IMR-90 (cell line): ENCODE measurements around the gene TESK2. TPM values are rescaled to one million over a fixed set of nuclear protein-coding genes. Genes with fewer than 3 reads are reported as not detected.

ENCODE experiments used
- ATAC-seq: fragments of 200-7000 bp; cut with Tn5 transposase; 2 replicates; pipeline ENCODE4 v1.9.1; 2020; ENCODE audit warnings: low read depth, mild to moderate bottlenecking, moderate library complexity
- BruUV-seq: library from RNA; stranded (reverse); fragments of 400-500 nt; replicated peaks from 2 replicates; lab custom pipeline; 2021; lab: Mats Ljungman, UMichigan
- CTCF ChIA-PET: fragments of 300-600 bp; formaldehyde crosslinking; extraction: SDS; loops from one replicate; lab custom pipeline; 2021; ENCODE audit warnings: antibody characterized with exemption; lab: Yijun Ruan, JAX
- POLR2A ChIA-PET: fragments of 300-600 bp; sonication (Branson Sonifier 250); formaldehyde crosslinking; loops from one replicate; lab custom pipeline; 2022; ENCODE audit warnings: antibody characterized with exemption; ENCODE audit not compliant: unreplicated experiment; lab: Charles Lee
- DNase-seq: peaks from one replicate; pipeline ENCODE4 v3.0.0; 2013
- H2AFZ ChIP-seq: replicated peaks from 2 replicates; pipeline ENCODE3; 2013; ENCODE audit warnings: low read length, mild to moderate bottlenecking; ENCODE audit not compliant: poor library complexity
- H2AK5ac ChIP-seq: 2 replicates; pipeline ENCODE4 v1.6.1; 2013; ENCODE audit warnings: low read depth, low read length, inconsistent platforms
- H2AK9ac ChIP-seq: replicated peaks from 2 replicates; pipeline ENCODE3; 2013; ENCODE audit warnings: mild to moderate bottlenecking, low read depth, low read length, moderate library complexity; ENCODE audit not compliant: poor library complexity
- H2BK120ac ChIP-seq: 2 replicates; pipeline ENCODE4 v1.6.1; 2013; ENCODE audit warnings: low read depth, low read length, inconsistent platforms
- H2BK15ac ChIP-seq: 3 replicates; pipeline ENCODE4 v1.6.1; 2013; ENCODE audit warnings: low read depth, low read length, inconsistent platforms
- H2BK20ac ChIP-seq: 2 replicates; pipeline ENCODE4 v1.6.1; 2013; ENCODE audit warnings: low read depth, mild to moderate bottlenecking, inconsistent platforms, low read length, moderate library complexity
- H2BK5ac ChIP-seq: 2 replicates; pipeline ENCODE4 v1.6.1; 2013; ENCODE audit warnings: mild to moderate bottlenecking, low read depth, low read length, inconsistent platforms; ENCODE audit not compliant: poor library complexity, severe bottlenecking
- H3K14ac ChIP-seq: replicated peaks from 2 replicates; pipeline ENCODE4 v1.6.1; 2013; ENCODE audit warnings: low read depth, low read length, inconsistent platforms
- H3K18ac ChIP-seq: 2 replicates; pipeline ENCODE4 v1.6.1; 2013; ENCODE audit warnings: low read depth, low read length, control low read depth
- H3K23ac ChIP-seq: 2 replicates; pipeline ENCODE4 v1.6.1; 2013; ENCODE audit warnings: low read depth, low read length, inconsistent platforms
- H3K27ac ChIP-seq: 2 replicates; pipeline ENCODE4 v1.5.1; 2013; ENCODE audit warnings: mild to moderate bottlenecking, control low read depth, low read length; ENCODE audit not compliant: insufficient read depth
- H3K27me3 ChIP-seq: 2 replicates; pipeline ENCODE4 v1.6.1; 2013; ENCODE audit warnings: low read length; ENCODE audit not compliant: control insufficient read depth, insufficient read depth
- H3K36me3 ChIP-seq: 2 replicates; pipeline ENCODE4 v1.6.1; 2013; ENCODE audit warnings: low read length, mixed read lengths; ENCODE audit not compliant: control insufficient read depth, insufficient read depth
- H3K4ac ChIP-seq: 2 replicates; pipeline ENCODE4 v1.6.1; 2013; ENCODE audit warnings: low read depth, low read length, inconsistent platforms
- H3K4me1 ChIP-seq: 2 replicates; pipeline ENCODE4 v1.6.1; 2013; ENCODE audit warnings: low read length, mixed read lengths; ENCODE audit not compliant: control insufficient read depth, insufficient read depth
- H3K4me2 ChIP-seq: 2 replicates; pipeline ENCODE4 v1.6.1; 2013; ENCODE audit warnings: low read depth, mild to moderate bottlenecking, control low read depth, low read length, moderate library complexity
- H3K4me3 ChIP-seq: 2 replicates; pipeline ENCODE4 v1.5.1; 2013; ENCODE audit warnings: low read depth, mild to moderate bottlenecking, control low read depth, low read length, moderate library complexity; ENCODE audit not compliant: insufficient read depth
- H3K56ac ChIP-seq: 2 replicates; pipeline ENCODE4 v1.6.1; 2013; ENCODE audit warnings: low read length, inconsistent platforms; ENCODE audit not compliant: insufficient read depth; ENCODE audit errors: extremely low read depth
- H3K79me1 ChIP-seq, 2 experiments: 2 replicates each; pipeline ENCODE4 v1.6.1; 2013; ENCODE audit warnings: low read length in 2 of 2, inconsistent platforms in 1 of 2, low read depth in 1 of 2
- H3K9ac ChIP-seq: 2 replicates; pipeline ENCODE4 v1.6.1; 2013; ENCODE audit warnings: low read depth, low read length, control low read depth
- H3K9me1 ChIP-seq: 2 replicates; pipeline ENCODE4 v1.6.1; 2013; ENCODE audit warnings: low read length, inconsistent platforms; ENCODE audit not compliant: insufficient read depth
- H3K9me3 ChIP-seq: 2 replicates; pipeline ENCODE4 v1.6.1; 2013; ENCODE audit warnings: low read length; ENCODE audit not compliant: control insufficient read depth, insufficient read depth
- H4K20me1 ChIP-seq: 2 replicates; pipeline ENCODE4 v1.6.1; 2013; ENCODE audit warnings: low read length, inconsistent platforms; ENCODE audit not compliant: insufficient read depth
- H4K5ac ChIP-seq: 2 replicates; pipeline ENCODE4 v1.6.1; 2013; ENCODE audit warnings: mild to moderate bottlenecking, low read depth, low read length, control low read depth
- H4K8ac ChIP-seq, 2 experiments: 2 replicates each; pipeline ENCODE4 v1.6.1; 2013; ENCODE audit warnings: low read depth in 2 of 2, low read length in 2 of 2, control low read depth in 1 of 2, inconsistent platforms in 1 of 2
- H4K91ac ChIP-seq: 2 replicates; pipeline ENCODE4 v1.6.1; 2013; ENCODE audit warnings: low read depth, low read length, inconsistent platforms; ENCODE audit not compliant: insufficient read depth
- CHD1 ChIP-seq: IDR thresholded peaks from 2 replicates; pipeline ENCODE4 v1.6.1; 2012; ENCODE audit warnings: low read depth, low read length, improper control_type of control experiment
- ELK1 ChIP-seq: fragments of 150-350 bp; IDR thresholded peaks from 2 replicates; pipeline ENCODE4 v1.6.1; 2016; ENCODE audit warnings: low read depth, mild to moderate bottlenecking, low read length, moderate library complexity, borderline replicate concordance
- FOS ChIP-seq: fragments of 150-350 bp; IDR thresholded peaks from 2 replicates; pipeline ENCODE4 v1.6.1; 2016; ENCODE audit warnings: low read depth, low read length
- MAFK ChIP-seq: IDR thresholded peaks from 2 replicates; pipeline ENCODE4 v1.6.1; 2012; ENCODE audit warnings: low read depth, low read length, improper control_type of control experiment
- MAZ ChIP-seq: IDR thresholded peaks from 2 replicates; pipeline ENCODE4 v1.6.1; 2012; ENCODE audit warnings: low read depth, mild to moderate bottlenecking, low read length, improper control_type of control experiment, moderate library complexity, borderline replicate concordance
- MXI1 ChIP-seq: IDR thresholded peaks from 2 replicates; pipeline ENCODE4 v1.6.1; 2012; ENCODE audit warnings: low read depth, mild to moderate bottlenecking, low read length, moderate library complexity, borderline replicate concordance
- NFE2L2 ChIP-seq: fragments of 150-350 bp; IDR thresholded peaks from 2 replicates; pipeline ENCODE4 v1.6.1; 2016; ENCODE audit warnings: low read depth, mild to moderate bottlenecking, low read length
- POLR2A ChIP-seq: IDR thresholded peaks from 2 replicates; pipeline ENCODE4 v1.6.1; 2012; ENCODE audit warnings: mild to moderate bottlenecking, low read depth, low read length
- RAD21 ChIP-seq: IDR thresholded peaks from 2 replicates; pipeline ENCODE4 v1.6.1; 2012; ENCODE audit warnings: low read length, improper control_type of control experiment
- RCOR1 ChIP-seq: IDR thresholded peaks from 2 replicates; pipeline ENCODE4 v1.6.1; 2012; ENCODE audit warnings: mild to moderate bottlenecking, low read length, improper control_type of control experiment; ENCODE audit not compliant: insufficient replicate concordance
- RFX5 ChIP-seq: IDR thresholded peaks from 2 replicates; pipeline ENCODE4 v1.8.0; 2012; ENCODE audit warnings: low read depth, mild to moderate bottlenecking, low read length, moderate library complexity
- SMC3 ChIP-seq: fragments of 150-350 bp; IDR thresholded peaks from 2 replicates; pipeline ENCODE4 v1.6.1; 2016; ENCODE audit warnings: low read depth, mild to moderate bottlenecking, antibody characterized with exemption, low read length, moderate library complexity
- WGBS, 2 experiments: methylation state at CpG; one replicate each; pipeline versions ENCODE4 v1.1.5 to v1.1.7; 2013; ENCODE audit warnings: missing lambda C conversion rate in 2 of 2; ENCODE audit not compliant: insufficient read length in 1 of 2; ENCODE audit errors: extremely low coverage in 2 of 2; 5-methylcytosine and 5-hydroxymethylcytosine counted together
- dilution Hi-C: fragments of 300-500 bp; cut with HindIII; formaldehyde crosslinking; loops from one replicate; pipeline ENCODE4 v1.14.3; 2018; ENCODE audit warnings: low sequenced_read_pairs; ENCODE audit not compliant: unreplicated experiment
- in situ Hi-C: fragments of 300-500 bp; cut with MboI; formaldehyde crosslinking; loops from 3 replicates; pipeline ENCODE4 v1.14.3; 2019; ENCODE audit warnings: low sequenced_read_pairs, inconsistent platforms, mixed read lengths
- intact Hi-C: fragments of 100-400 bp; cut with micrococcal nuclease; formaldehyde crosslinking; loops from 2 replicates; pipeline ENCODE4 v1.10.0; 2022
- polyA plus RNA-seq, 3 experiments: library from polyadenylated mRNA; depleted of rRNA; stranded (reverse); fragments of >200 nt; gene quantifications; 2 replicates each; pipeline ENCODE4 v1.2.3, GENCODE V29; 2012; ENCODE audit warnings: low replicate concordance in 1 of 3
- total RNA-seq: library from RNA; depleted of rRNA; stranded (reverse); fragments of >200 nt; gene quantifications from 2 replicates; pipeline ENCODE4 v1.2.3, GENCODE V29; 2012
- TF ChIP-seq, protein P1 (sequence below): conservative IDR thresholded peaks from 2 replicates; pipeline ENCODE4 v1.5.1; 2012; ENCODE audit warnings: mild to moderate bottlenecking, low read depth, low read length, improper control_type of control experiment
- TF ChIP-seq, protein P2 (sequence below): fragments of 150-350 bp; IDR thresholded peaks from 2 replicates; pipeline ENCODE4 v1.6.1; 2017; ENCODE audit warnings: mild to moderate bottlenecking, antibody characterized with exemption, low read length, low read depth

The TESK2 gene
- total and polyA plus RNA-seq, 2 of the 4 experiments (the other 2 are of a cell fraction), result 0.90 to 1.3 TPM

- no peak overlapping the region for H4K91ac ChIP-seq
- ATAC-seq, result no peak
- H2BK20ac ChIP-seq, result no peak overlapping the region
- no peak overlapping the region for H3K9ac ChIP-seq
- no peak overlapping the region for H3K4me3 ChIP-seq
- no peak overlapping the region for H4K5ac ChIP-seq
- H2BK120ac ChIP-seq, result no peak overlapping the region
- ChIA-PET CTCF (interaction anchor here (0.5 kb wide), 1 partner anchor 147 kb away, joined by 4 read pairs; no protein-coding TSS in a partner anchor), POLR2A (no interaction called here)
- H2BK5ac ChIP-seq, result no peak overlapping the region
- peaks cover 17% of the 10 kb centered on the region for H3K9me1 ChIP-seq
- no peak overlapping the region for H3K14ac ChIP-seq
- no peak overlapping the region for H3K23ac ChIP-seq
- no peak overlapping the region for H2AFZ ChIP-seq
- H3K27me3 ChIP-seq, result no peaks in the 10 kb centered on the region
- no peak overlapping the region for H2BK15ac ChIP-seq
- no peak overlapping the region for H3K27ac ChIP-seq
- H3K36me3 ChIP-seq, result peaks cover 6% of the 10 kb centered on the region
- dilution Hi-C loops, result no loop called here
- BruUV-seq, result no TSS peak
- in situ Hi-C loops, result no loop called here
- no peak overlapping the region for H3K4ac ChIP-seq
- H3K79me1 ChIP-seq, result peaks cover 6 to 19% of the 10 kb centered on the region in 2 experiments; a peak in 3 of 4 replicates
- intact Hi-C loops, result no loop called here
- H3K56ac ChIP-seq, result no peak overlapping the region
- no peak overlapping the region for H2AK9ac ChIP-seq
- WGBS, 2 experiments, result 100% methylated on average over 1 of the region's 14 CpGs; no CpG with 5 or more reads in 1 of the 2 experiments
- no peak for DNase-seq
- no peak overlapping the region for H3K4me2 ChIP-seq
- H3K4me1 ChIP-seq, result no peaks in the 10 kb centered on the region; the same call in none of the 2 replicates
- no peak overlapping the region for H2AK5ac ChIP-seq
- no peaks in the 10 kb centered on the region for H3K9me3 ChIP-seq
- H3K18ac ChIP-seq, result no peak overlapping the region
- H4K8ac ChIP-seq, result no peak overlapping the region
- peaks cover 6% of the 10 kb centered on the region for H4K20me1 ChIP-seq
- TF ChIP-seq MAFK, result no peak
- TF ChIP-seq MXI1, result no peak
- TF ChIP-seq ELK1, result no peak
- TF ChIP-seq RFX5, result no peak
- no peak for TF ChIP-seq FOS
- TF ChIP-seq, protein P1, sequence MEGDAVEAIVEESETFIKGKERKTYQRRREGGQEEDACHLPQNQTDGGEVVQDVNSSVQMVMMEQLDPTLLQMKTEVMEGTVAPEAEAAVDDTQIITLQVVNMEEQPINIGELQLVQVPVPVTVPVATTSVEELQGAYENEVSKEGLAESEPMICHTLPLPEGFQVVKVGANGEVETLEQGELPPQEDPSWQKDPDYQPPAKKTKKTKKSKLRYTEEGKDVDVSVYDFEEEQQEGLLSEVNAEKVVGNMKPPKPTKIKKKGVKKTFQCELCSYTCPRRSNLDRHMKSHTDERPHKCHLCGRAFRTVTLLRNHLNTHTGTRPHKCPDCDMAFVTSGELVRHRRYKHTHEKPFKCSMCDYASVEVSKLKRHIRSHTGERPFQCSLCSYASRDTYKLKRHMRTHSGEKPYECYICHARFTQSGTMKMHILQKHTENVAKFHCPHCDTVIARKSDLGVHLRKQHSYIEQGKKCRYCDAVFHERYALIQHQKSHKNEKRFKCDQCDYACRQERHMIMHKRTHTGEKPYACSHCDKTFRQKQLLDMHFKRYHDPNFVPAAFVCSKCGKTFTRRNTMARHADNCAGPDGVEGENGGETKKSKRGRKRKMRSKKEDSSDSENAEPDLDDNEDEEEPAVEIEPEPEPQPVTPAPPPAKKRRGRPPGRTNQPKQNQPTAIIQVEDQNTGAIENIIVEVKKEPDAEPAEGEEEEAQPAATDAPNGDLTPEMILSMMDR, result no peak
- TF ChIP-seq SMC3, result no peak
- no peak for TF ChIP-seq CHD1
- TF ChIP-seq RCOR1, result no peak
- no peak for TF ChIP-seq POLR2A
- TF ChIP-seq, protein P2, sequence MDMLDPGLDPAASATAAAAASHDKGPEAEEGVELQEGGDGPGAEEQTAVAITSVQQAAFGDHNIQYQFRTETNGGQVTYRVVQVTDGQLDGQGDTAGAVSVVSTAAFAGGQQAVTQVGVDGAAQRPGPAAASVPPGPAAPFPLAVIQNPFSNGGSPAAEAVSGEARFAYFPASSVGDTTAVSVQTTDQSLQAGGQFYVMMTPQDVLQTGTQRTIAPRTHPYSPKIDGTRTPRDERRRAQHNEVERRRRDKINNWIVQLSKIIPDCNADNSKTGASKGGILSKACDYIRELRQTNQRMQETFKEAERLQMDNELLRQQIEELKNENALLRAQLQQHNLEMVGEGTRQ, result no peak
- TF ChIP-seq RAD21, result no peak
- no peak for TF ChIP-seq MAZ
- TF ChIP-seq NFE2L2, result no peak
Measured at GRCh38 chr1:45503462-45504360, 12.7 kb upstream of the TESK2 start.
